Osteoblast (primary cell): ENCODE results near the gene ZNF350. TPM values are rescaled to one million over a fixed set of nuclear protein-coding genes. Genes with fewer than 3 reads are reported as not detected.

Experiments
- DNase-seq: peaks from one replicate; pipeline ENCODE4 v3.0.0; 2011; ENCODE audit warnings: low spot score, mixed read lengths; ENCODE audit not compliant: insufficient read length; ENCODE audit errors: missing footprints
- H2AFZ ChIP-seq: 2 replicates; pipeline ENCODE4 v1.6.0; 2011; ENCODE audit warnings: mild to moderate bottlenecking, low read length
- H3K27ac ChIP-seq: 2 replicates; pipeline ENCODE4 v1.5.1; 2011; ENCODE audit warnings: mild to moderate bottlenecking, low read depth, low read length, moderate library complexity
- H3K27me3 ChIP-seq: 2 replicates; pipeline ENCODE4 v1.6.0; 2012; ENCODE audit warnings: mild to moderate bottlenecking, control low read depth, inconsistent platforms, low read length, moderate library complexity; ENCODE audit not compliant: insufficient read depth
- H3K36me3 ChIP-seq: 2 replicates; pipeline ENCODE4 v1.5.1; 2011; ENCODE audit warnings: mild to moderate bottlenecking, low read length, control low read depth, moderate library complexity; ENCODE audit not compliant: insufficient read depth
- H3K4me1 ChIP-seq: 2 replicates; pipeline ENCODE4 v1.5.1; 2011; ENCODE audit warnings: mild to moderate bottlenecking, low read length, control low read depth, moderate library complexity; ENCODE audit not compliant: insufficient read depth
- H3K4me2 ChIP-seq: 2 replicates; pipeline ENCODE4 v1.6.0; 2011; ENCODE audit warnings: mild to moderate bottlenecking, low read length; ENCODE audit not compliant: insufficient read depth
- H3K4me3 ChIP-seq: fragments of 200-600 bp; sonication (generic); 3 replicates; pipeline ENCODE4 v1.5.1; 2012; ENCODE audit warnings: mild to moderate bottlenecking, low read length, inconsistent platforms; ENCODE audit not compliant: insufficient read depth
- H3K79me2 ChIP-seq: 2 replicates; pipeline ENCODE4 v1.6.0; 2012; ENCODE audit warnings: mild to moderate bottlenecking, low read length, control low read depth, inconsistent platforms; ENCODE audit not compliant: insufficient read depth
- H3K9me3 ChIP-seq: 2 replicates; pipeline ENCODE4 v1.5.1; 2011; ENCODE audit warnings: low read depth, low read length, control low read depth
- H4K20me1 ChIP-seq: 2 replicates; pipeline ENCODE4 v1.6.0; 2012; ENCODE audit warnings: mild to moderate bottlenecking, low read length, control low read depth; ENCODE audit not compliant: insufficient read depth
- total RNA-seq: library from RNA; depleted of rRNA; stranded (reverse); fragments of >200 nt; gene quantifications from 2 replicates; pipeline ENCODE4 v1.2.3, GENCODE V29; 2012
- TF ChIP-seq, protein P1 (sequence below): IDR thresholded peaks from 2 replicates; pipeline ENCODE4 v1.5.1; 2011; ENCODE audit warnings: mild to moderate bottlenecking, low read depth, low read length, moderate library complexity; ENCODE audit errors: extremely low read depth

Gene ZNF350
- total RNA-seq, 1 donor: 13.8 TPM

DNA sequence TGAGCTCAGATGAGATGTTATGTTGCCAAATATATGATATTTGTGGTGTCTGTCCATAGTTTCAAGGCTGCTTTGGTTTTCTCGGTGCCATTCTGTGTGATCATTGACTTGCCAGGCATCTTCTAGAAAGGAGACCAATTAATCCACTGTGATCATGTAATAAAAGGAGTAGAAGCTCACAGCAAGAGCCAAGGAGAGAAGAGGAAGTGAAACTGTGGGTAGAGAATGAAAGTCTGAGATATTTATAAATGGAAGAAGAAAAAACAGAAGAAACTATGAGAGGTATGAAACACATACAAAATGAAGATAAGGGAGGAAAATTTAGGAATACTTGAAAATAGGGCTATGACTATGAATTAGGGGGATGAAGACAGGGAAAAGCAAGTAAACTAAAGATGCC lies 70.5 kb downstream of the ZNF350 start:
- no peaks in the 10 kb centered on the region for H3K4me1 ChIP-seq
- H3K27ac ChIP-seq: no peak overlapping the region
- DNase-seq: no peak
- no peak overlapping the region for H2AFZ ChIP-seq
- H4K20me1 ChIP-seq: no peaks in the 10 kb centered on the region
- H3K36me3 ChIP-seq: no peaks in the 10 kb centered on the region
- H3K9me3 ChIP-seq: peaks cover 20% of the 10 kb centered on the region
- H3K79me2 ChIP-seq: no peaks in the 10 kb centered on the region
- H3K4me3 ChIP-seq: no peak overlapping the region
- TF ChIP-seq, protein P1, sequence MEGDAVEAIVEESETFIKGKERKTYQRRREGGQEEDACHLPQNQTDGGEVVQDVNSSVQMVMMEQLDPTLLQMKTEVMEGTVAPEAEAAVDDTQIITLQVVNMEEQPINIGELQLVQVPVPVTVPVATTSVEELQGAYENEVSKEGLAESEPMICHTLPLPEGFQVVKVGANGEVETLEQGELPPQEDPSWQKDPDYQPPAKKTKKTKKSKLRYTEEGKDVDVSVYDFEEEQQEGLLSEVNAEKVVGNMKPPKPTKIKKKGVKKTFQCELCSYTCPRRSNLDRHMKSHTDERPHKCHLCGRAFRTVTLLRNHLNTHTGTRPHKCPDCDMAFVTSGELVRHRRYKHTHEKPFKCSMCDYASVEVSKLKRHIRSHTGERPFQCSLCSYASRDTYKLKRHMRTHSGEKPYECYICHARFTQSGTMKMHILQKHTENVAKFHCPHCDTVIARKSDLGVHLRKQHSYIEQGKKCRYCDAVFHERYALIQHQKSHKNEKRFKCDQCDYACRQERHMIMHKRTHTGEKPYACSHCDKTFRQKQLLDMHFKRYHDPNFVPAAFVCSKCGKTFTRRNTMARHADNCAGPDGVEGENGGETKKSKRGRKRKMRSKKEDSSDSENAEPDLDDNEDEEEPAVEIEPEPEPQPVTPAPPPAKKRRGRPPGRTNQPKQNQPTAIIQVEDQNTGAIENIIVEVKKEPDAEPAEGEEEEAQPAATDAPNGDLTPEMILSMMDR: no peak
- H3K4me2 ChIP-seq: no peak overlapping the region
- H3K27me3 ChIP-seq: no peaks in the 10 kb centered on the region

DNA sequence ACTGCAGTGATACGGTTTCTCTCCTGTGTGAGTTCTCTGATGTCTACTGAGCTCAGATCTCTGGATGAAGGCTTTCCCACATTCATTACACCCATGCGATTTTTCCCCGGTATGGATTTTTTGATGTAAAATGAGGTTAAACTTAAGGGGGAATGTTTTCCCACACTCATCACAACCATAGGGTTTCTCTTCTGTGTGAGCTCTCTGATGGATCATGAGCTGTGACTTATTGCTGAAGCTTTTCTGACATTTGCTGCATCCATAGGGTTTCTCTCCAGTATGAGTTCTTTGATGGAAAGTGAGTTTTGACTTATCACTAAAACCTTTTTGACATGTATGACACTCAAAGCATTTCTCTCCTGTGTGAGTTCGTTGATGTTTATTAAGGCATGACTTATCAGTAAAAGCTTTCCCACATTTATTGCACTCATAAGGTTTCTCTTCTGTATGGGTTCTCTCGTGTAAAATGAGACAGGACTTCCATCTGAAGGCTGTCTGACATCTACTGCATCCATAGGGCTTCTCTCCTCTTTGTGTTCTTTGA lies 71.2 kb downstream of the ZNF350 start:
- H3K4me1 ChIP-seq: no peaks in the 10 kb centered on the region
- DNase-seq: no peak
- H3K27me3 ChIP-seq: no peaks in the 10 kb centered on the region
- H2AFZ ChIP-seq: no peak overlapping the region
- TF ChIP-seq, protein P1: no peak
- no peaks in the 10 kb centered on the region for H4K20me1 ChIP-seq
- no peaks in the 10 kb centered on the region for H3K36me3 ChIP-seq
- no peak overlapping the region for H3K27ac ChIP-seq
- no peaks in the 10 kb centered on the region for H3K79me2 ChIP-seq
- H3K4me3 ChIP-seq: no peak overlapping the region
- H3K4me2 ChIP-seq: no peak overlapping the region
- peaks cover 19% of the 10 kb centered on the region for H3K9me3 ChIP-seq

Other genes with a start within 250 kb of the ZNF350 start
- 4.4 and 5.1 TPM in 2 replicates for gene FPR1, start 235.0 kb downstream of the ZNF350 start, total RNA-seq
- gene FPR2, start 225.7 kb downstream of the ZNF350 start, total RNA-seq: 0.29 and 0.36 TPM in 2 replicates
- 0.59 and 1.1 TPM in 2 replicates for gene FPR3, start 191.7 kb downstream of the ZNF350 start, total RNA-seq
- gene ZNF577, start 98.9 kb downstream of the ZNF350 start, total RNA-seq: 10.5 and 12.1 TPM in 2 replicates
- 5.4 and 7.7 TPM in 2 replicates for gene ZNF649, start 81.8 kb downstream of the ZNF350 start, total RNA-seq
- 6.5 and 8.0 TPM in 2 replicates for gene ZNF613, start 59.4 kb downstream of the ZNF350 start, total RNA-seq
- gene ZNF615, start 21.4 kb upstream of the ZNF350 start, total RNA-seq: 10.9 and 13.0 TPM in 2 replicates
- 9.1 and 9.4 TPM in 2 replicates for gene ZNF614, start 41.5 kb upstream of the ZNF350 start, total RNA-seq
- 8.8 and 11.9 TPM in 2 replicates for gene ZNF432, start 62.0 kb upstream of the ZNF350 start, total RNA-seq
- gene ZNF841, start 108.9 kb upstream of the ZNF350 start, total RNA-seq: 27.9 and 30.9 TPM in 2 replicates
- 9.8 and 12.7 TPM in 2 replicates for gene ZNF616, start 153.1 kb upstream of the ZNF350 start, total RNA-seq
- gene ZNF836, start 184.8 kb upstream of the ZNF350 start, total RNA-seq: 11.9 and 21.2 TPM in 2 replicates
- gene PPP2R1A, start 203.2 kb upstream of the ZNF350 start, total RNA-seq: 151 and 183 TPM in 2 replicates